Breast epithelium (tissue), 4 donors: Measurements from ENCODE around the gene HNRNPH1. TPM values are rescaled to one million over a fixed set of nuclear protein-coding genes. Genes with fewer than 3 reads are reported as not detected.

Experiments
- DNase-seq, 2 donors: peaks; one replicate each; pipeline ENCODE4 v3.0.0-alpha.2; 2019; ENCODE audit warnings: low spot score in 2 of 2
- H3K27ac ChIP-seq, 2 donors: fragments of 200-600 bp; sonication (generic) in 1 of 2; one replicate each; pipeline ENCODE4 v1.5.1; 2016 to 2019; ENCODE audit warnings: mild to moderate bottlenecking in 1 of 2
- H3K27me3 ChIP-seq, 2 donors: fragments of 200-600 bp; sonication (generic) in 1 of 2; one replicate each; pipeline versions ENCODE4 v1.5.1 to v1.6.0; 2017 to 2019; ENCODE audit warnings: control low read depth in 1 of 2, mild to moderate bottlenecking in 1 of 2
- H3K36me3 ChIP-seq: fragments of 200-600 bp; one replicate; pipeline ENCODE4 v1.5.1; 2019
- H3K4me1 ChIP-seq, 2 donors: fragments of 200-600 bp; sonication (generic); one replicate each; pipeline ENCODE4 v1.5.1; 2016 to 2019; ENCODE audit warnings: control low read depth in 1 of 2
- H3K4me3 ChIP-seq, 3 donors: fragments of 200-600 bp; sonication (generic); 1 replicate in 2 of 3; 2 replicates in 1 of 3; pipeline ENCODE4 v1.5.1; 2016 to 2019; ENCODE audit warnings: mild to moderate bottlenecking in 3 of 3, moderate library complexity in 2 of 3
- H3K9me3 ChIP-seq, 2 donors: fragments of 200-600 bp; sonication (generic) in 1 of 2; one replicate each; pipeline ENCODE4 v1.5.1; 2016 to 2019; ENCODE audit warnings: control low read depth in 1 of 2
- CTCF ChIP-seq, 3 donors: fragments of 450-650 bp; IDR thresholded peaks; one replicate each; pipeline ENCODE4 v1.5.1; 2016 to 2017; ENCODE audit warnings: antibody characterized with exemption in 3 of 3, mild to moderate bottlenecking in 3 of 3, moderate library complexity in 3 of 3
- POLR2A ChIP-seq: fragments of 450-650 bp; IDR thresholded peaks from one replicate; pipeline ENCODE4 v1.6.1; 2016; ENCODE audit warnings: antibody characterized with exemption, mild to moderate bottlenecking, moderate library complexity
- POLR2AphosphoS5 ChIP-seq, 3 donors: sonication (generic); formaldehyde crosslinking; IDR thresholded peaks; one replicate each; pipeline ENCODE4 v1.6.1; 2017; ENCODE audit warnings: antibody characterized with exemption in 3 of 3
- intact Hi-C: fragments of 100-400 bp; cut with DNase I; formaldehyde crosslinking; loops from one replicate; pipeline ENCODE4 v1.15.1; 2023; ENCODE audit warnings: low total_unique reads
- total RNA-seq, 3 donors: library from RNA; depleted of rRNA; stranded (reverse); fragments of >200 nt; gene quantifications; one replicate each; pipeline ENCODE4 v1.1.0, GENCODE V29; 2016

The HNRNPH1 gene
- total RNA-seq, 3 donors from 2014 or later = 577 to 931 (median 621) TPM

GRCh38 chr5:179564526-179564925 lies 58.9 kb downstream of the HNRNPH1 start:
- intact Hi-C loops = no loop called here
- no peaks in the 10 kb centered on the region for H3K9me3 ChIP-seq
- H3K4me3 ChIP-seq = no peak overlapping the region
- H3K27me3 ChIP-seq = no peaks in the 10 kb centered on the region
- H3K27ac ChIP-seq = no peak overlapping the region
- TF ChIP-seq POLR2AphosphoS5 (IDR thresholded peaks at IDR 0.05) = no peak
- TF ChIP-seq CTCF (IDR thresholded peaks at IDR 0.05) = no peak
- TF ChIP-seq POLR2A = no peak
- no peaks in the 10 kb centered on the region for H3K36me3 ChIP-seq
- H3K4me1 ChIP-seq = peaks cover 0 to 4% of the 10 kb centered on the region in 2 donors
- DNase-seq = no peak

Other genes starting within 250 kb of the HNRNPH1 start
- 10 to 100 TPM; 51.8 to 70.0 (median 62.6) TPM for gene RUFY1, start 73.1 kb downstream of the HNRNPH1 start, total RNA-seq
- gene CBY3, start 57.4 kb upstream of the HNRNPH1 start, total RNA-seq = not detected
- gene CANX, start 75.3 kb upstream of the HNRNPH1 start, total RNA-seq = 100 to 1,000 TPM; 379 to 416 (median 381) TPM
- 10 to 100 TPM; 16.3 to 22.4 (median 21.0) TPM for gene MAML1, start 109.2 kb upstream of the HNRNPH1 start, total RNA-seq
- 1 to 10 TPM; 3.8 to 8.8 (median 6.7) TPM for gene LTC4S, start 170.3 kb upstream of the HNRNPH1 start, total RNA-seq
- 10 to 100 TPM; 43.0 to 73.7 (median 54.6) TPM for gene MGAT4B, start 183.2 kb upstream of the HNRNPH1 start, total RNA-seq
- gene SQSTM1, start 197.2 kb upstream of the HNRNPH1 start, total RNA-seq = 100 to 1,000 TPM; 407 to 695 (median 462) TPM
- 10 to 100 TPM; 32.3 to 67.2 (median 48.8) TPM for gene MRNIP, start 235.1 kb upstream of the HNRNPH1 start, total RNA-seq